NCI-H146 (cell line): Measurements from ENCODE around the gene ST8SIA5.
A peak's percentile ranks its signal among the peaks of the same experiment; 100 is the strongest.

Experiments used
- DNase-seq: peaks from one replicate; lab custom pipeline; 2025; lab: John Stamatoyannopoulos, UW

Gene ST8SIA5

DNA sequence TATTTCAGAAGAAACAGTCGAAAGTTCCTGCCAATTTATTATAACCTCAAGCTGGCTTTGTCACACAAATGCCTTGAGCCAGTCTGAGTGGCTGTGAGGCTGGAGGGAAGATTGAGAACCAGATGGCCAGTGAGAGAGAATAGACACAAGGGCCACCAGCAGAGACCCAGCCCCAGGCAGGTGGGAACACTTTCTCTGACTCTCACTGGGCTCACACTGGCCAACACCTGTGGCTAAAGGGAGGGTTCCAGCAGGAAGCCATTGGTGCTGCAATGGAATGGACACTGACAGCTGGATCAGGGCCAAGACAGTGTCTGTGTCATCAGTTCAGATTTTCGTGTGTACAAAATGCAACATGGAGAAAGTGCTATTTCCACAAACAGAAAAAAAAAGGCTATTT is 129.7 kb downstream of the ST8SIA5 start:
- DNase-seq: peak; percentile 94

DNA sequence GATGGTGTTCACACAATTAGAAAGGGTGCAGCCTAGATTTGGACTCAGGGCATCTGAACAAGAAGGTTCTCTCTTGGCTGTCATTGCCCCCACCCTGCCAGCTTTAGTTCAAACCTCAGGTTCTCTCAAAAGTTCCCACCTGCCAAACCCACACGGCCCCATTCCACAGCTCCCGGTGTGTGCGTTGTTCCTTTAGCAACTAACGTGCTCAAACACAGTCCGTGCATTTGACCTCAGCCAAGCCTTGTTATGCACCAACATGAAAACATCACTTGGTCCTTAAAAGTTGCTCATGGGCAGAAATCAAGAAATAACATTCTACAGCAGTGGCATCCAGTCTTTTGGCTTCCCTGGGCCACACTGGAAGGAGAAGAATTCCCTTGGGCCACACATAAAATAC is 131.8 kb downstream of the ST8SIA5 start:
- DNase-seq: no peak

DNA sequence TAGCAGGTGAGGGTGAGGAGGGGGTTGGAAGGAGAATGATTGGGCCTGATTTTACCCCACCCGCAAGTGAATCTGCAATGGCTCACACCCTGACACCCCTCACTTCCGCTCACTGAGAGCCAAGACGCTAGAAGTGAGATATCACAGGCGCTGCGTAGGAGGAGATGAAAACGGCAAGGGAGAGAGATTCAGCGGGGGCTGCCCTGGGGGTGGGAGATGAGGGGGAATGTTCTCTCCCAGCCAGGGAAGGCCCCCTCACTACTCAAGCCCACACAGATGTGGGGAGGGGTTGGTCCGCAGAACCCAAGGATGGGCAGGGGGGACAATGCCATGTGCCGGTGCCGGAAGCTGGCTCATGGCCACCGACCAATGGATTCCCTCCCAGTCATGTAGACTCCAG is 132.7 kb downstream of the ST8SIA5 start:
- no peak for DNase-seq

DNA sequence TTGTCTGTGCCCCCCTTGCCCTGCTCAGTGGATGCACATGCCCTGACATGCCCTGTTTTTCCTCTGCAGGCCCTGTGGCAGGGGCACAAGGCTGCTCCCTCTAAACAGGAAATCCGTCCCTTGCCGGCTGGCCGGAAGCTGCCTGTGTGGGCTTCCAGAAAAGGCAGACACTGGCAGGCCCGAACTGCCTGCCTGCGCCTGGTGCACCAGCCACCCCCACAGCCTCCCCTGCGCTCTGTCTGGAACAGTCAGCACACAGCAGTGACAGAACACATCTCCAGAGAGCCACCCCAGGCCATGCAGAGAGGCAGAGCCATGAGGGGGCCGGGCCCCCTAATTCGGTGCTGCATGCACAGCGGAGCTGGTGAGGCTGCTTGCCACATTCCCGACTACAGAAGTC is 133.3 kb downstream of the ST8SIA5 start:
- no peak for DNase-seq

DNA sequence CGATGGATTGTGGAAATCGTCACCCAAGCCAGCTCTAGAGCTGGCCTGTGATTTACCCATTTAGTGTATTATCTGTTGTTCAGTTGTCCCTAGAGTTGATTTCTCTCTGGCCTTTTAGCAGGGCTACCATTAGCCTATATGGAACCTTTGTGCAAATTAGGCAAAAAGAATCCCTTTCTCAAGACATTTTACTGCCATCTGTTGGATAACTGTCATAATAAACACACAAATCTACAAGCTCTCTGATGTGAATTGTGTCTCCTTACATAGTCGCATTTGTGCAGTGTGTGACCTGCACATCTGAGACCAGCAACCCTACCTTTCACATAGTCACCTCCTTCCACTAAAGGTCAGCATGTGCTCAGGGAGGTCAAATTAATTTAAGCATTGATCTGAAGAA is 133.9 kb downstream of the ST8SIA5 start:
- peak; percentile 51 for DNase-seq

DNA sequence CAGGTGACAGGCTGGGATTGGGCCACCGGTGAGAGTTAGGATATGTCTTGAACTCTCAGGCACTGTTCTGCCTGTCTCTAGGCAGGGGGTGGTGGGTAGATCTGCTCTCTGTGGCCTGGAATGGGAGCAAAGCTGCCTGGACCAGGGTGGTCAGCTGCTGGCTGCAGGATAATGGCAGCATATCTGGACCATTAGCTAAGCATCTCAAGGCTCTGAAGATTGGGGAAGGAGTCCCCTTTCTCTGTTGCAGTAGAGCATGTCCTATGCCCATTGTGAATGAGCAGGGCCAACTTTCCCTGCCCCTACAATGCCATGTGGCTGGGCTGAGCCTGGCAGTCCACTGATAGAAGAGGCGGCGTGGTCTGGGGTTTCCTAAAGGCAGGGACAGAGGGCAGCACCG is 134.4 kb downstream of the ST8SIA5 start:
- DNase-seq: no peak

DNA sequence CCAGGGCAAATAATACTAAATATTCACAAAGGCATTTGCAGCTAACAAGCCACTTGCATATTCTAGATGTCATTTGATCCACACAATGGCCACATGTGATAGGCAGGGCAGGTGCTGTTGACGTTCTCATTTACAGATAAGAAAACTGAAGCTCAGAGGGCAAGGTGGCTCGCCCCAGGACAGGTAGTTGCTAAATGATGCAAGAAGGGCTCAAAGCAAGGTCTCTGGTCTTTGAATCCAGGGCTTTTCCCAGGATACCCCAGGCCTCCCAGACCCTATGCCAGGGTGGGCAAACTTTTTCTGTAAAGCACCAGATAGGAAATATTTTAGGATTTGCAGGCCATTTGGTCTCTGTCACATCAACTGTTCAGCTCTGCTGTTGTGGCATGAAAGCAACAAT is 135.0 kb downstream of the ST8SIA5 start:
- peak; percentile 91 for DNase-seq

DNA sequence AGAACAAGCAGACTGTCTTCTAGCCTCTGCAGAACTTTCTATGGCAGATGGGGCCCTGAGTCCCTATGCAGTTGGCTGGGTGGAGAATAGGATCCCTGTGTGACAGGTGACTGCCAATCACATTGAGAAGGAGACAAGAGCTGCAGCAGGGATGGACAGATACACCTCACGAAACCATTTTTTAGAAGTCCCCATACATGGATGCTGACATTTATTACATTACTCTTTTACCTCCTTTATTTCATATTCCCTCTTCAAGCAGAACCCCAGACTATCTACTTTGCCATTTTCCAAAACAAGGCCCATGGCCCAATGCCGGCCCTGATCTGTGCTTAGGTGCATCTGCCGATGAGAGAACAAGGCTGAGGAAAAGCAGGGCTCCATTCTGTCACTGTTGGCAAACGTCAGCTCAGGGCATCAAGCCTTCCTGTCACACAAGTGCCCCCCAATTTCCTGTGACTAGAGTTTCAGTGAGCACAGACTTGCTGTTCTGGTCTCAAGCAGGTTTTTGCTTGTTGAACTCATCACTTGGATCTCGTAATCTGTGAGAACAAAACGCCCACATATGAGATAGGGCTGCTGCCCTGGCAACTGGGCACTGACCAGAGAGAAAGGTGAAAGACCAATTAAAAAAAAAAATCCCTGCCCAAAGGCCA is 135.6 kb downstream of the ST8SIA5 start:
- peak; percentile 91 for DNase-seq

DNA sequence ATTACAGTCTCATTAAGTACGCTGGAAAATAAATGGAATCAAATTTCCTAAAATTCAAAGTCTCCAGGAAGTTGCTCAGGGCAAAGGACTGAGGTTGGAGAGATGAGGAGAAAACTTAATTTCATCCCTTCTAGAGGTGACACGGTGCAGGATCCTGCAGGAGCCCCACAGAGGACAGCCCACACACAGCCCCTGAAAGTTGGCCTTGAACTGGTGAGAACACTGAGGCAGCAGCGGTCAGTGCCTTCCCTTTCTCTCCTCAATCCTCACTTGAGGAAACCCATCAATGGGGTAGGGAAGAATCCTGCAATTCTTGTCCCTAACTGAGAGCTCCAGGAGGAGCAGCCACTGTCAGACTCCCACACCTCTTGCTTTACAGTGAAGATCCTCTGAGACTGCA is 137.3 kb downstream of the ST8SIA5 start:
- no peak for DNase-seq
